ENCODE results near the gene ALMS1. TPM values are rescaled to one million over a fixed set of nuclear protein-coding genes. Genes with fewer than 3 reads are reported as not detected.
"Not testable (repeated sequence)": the region's sequence is repeated elsewhere in the genome, so short reads cannot be mapped to it uniquely, and the experiment has no call there.

Gene ALMS1
- total RNA-seq, 1 donor from 2014 or later: 21.5 TPM

DNA sequence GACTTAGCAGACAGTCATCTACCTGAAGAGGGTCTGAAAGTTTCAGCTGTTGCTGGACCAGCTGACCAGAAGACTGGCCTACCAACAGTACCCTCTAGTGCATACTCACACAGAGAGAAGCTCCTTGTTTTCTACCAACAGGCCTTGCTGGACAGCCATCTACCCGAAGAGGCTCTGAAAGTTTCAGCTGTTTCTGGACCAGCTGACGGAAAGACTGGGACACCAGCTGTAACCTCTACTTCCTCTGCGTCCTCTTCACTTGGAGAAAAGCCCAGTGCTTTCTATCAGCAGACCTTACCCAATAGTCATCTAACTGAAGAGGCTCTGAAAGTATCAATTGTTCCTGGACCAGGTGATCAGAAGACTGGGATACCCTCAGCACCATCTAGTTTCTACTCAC lies 63.2 kb downstream of the ALMS1 start:
- TF ChIP-seq, protein P1, sequence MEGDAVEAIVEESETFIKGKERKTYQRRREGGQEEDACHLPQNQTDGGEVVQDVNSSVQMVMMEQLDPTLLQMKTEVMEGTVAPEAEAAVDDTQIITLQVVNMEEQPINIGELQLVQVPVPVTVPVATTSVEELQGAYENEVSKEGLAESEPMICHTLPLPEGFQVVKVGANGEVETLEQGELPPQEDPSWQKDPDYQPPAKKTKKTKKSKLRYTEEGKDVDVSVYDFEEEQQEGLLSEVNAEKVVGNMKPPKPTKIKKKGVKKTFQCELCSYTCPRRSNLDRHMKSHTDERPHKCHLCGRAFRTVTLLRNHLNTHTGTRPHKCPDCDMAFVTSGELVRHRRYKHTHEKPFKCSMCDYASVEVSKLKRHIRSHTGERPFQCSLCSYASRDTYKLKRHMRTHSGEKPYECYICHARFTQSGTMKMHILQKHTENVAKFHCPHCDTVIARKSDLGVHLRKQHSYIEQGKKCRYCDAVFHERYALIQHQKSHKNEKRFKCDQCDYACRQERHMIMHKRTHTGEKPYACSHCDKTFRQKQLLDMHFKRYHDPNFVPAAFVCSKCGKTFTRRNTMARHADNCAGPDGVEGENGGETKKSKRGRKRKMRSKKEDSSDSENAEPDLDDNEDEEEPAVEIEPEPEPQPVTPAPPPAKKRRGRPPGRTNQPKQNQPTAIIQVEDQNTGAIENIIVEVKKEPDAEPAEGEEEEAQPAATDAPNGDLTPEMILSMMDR (IDR thresholded peaks at IDR 0.05; ENCODE audit: unreplicated experiment): no peak
- Mint-ChIP-seq H3K27ac (ENCODE audit: unreplicated experiment) (no peak overlapping the region), H3K27me3 (ENCODE audit: unreplicated experiment) (peaks cover 1% of the 10 kb centered on the region)

DNA sequence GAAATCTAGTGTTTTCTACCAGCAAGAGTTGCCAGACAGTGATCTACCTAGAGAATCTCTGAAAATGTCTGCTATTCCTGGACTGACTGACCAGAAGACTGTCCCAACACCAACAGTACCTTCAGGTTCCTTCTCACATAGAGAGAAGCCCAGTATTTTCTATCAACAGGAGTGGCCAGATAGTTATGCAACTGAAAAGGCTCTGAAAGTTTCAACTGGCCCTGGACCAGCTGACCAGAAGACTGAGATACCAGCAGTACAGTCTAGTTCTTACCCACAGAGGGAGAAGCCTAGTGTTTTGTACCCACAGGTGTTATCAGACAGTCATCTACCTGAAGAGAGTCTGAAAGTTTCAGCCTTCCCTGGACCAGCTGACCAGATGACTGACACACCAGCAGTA lies 63.8 kb downstream of the ALMS1 start:
- no peaks in the 10 kb centered on the region for H3K9me3 Mint-ChIP-seq (ENCODE audit: unreplicated experiment)
- H3K27me3 Mint-ChIP-seq (ENCODE audit: unreplicated experiment): peaks cover 1% of the 10 kb centered on the region
- DNase-seq (ENCODE audit: low spot score): no peak
- H3K36me3 Mint-ChIP-seq (ENCODE audit: low read depth, unreplicated experiment): peaks cover 10% of the 10 kb centered on the region
- TF ChIP-seq, protein P1 (IDR thresholded peaks at IDR 0.05; ENCODE audit: unreplicated experiment): no peak
- no peak overlapping the region for H3K4me3 Mint-ChIP-seq (ENCODE audit: unreplicated experiment)
- H3K27ac Mint-ChIP-seq (ENCODE audit: unreplicated experiment): no peak overlapping the region
- H3K4me1 Mint-ChIP-seq (ENCODE audit: unreplicated experiment): no peaks in the 10 kb centered on the region

More for the DNA sequence above, 63.2 kb downstream of the ALMS1 start:
- H3K4me3 Mint-ChIP-seq (ENCODE audit: unreplicated experiment): no peak overlapping the region
- peaks cover 10% of the 10 kb centered on the region for H3K36me3 Mint-ChIP-seq (ENCODE audit: low read depth, unreplicated experiment)
- H3K4me1 Mint-ChIP-seq (ENCODE audit: unreplicated experiment): no peaks in the 10 kb centered on the region
- no peak for DNase-seq (ENCODE audit: low spot score)
- no peaks in the 10 kb centered on the region for H3K9me3 Mint-ChIP-seq (ENCODE audit: unreplicated experiment)

DNA sequence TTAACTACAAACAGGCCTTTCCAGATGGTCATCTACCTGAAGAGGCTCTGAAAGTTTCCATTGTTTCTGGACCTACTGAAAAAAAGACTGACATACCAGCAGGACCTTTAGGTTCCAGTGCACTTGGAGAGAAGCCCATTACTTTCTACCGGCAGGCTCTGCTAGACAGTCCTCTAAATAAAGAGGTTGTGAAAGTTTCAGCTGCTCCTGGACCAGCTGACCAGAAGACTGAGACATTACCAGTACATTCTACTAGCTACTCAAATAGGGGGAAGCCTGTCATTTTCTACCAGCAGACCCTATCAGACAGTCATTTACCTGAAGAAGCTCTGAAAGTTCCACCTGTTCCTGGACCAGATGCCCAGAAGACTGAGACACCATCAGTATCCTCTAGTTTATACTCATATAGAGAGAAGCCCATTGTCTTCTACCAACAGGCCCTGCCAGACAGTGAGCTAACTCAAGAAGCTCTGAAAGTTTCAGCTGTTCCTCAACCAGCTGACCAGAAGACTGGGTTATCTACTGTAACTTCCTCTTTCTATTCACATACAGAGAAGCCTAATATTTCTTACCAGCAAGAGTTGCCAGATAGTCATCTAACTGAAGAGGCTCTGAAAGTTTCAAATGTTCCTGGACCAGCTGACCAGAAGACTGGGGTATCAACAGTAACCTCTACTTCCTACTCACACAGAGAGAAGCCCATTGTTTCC lies 65.8 kb downstream of the ALMS1 start:
- Mint-ChIP-seq H3K4me1 (ENCODE audit: unreplicated experiment) (no peaks in the 10 kb centered on the region), H3K4me3 (ENCODE audit: unreplicated experiment) (no peak overlapping the region), H3K27me3 (ENCODE audit: unreplicated experiment) (peaks cover 1% of the 10 kb centered on the region), H3K36me3 (ENCODE audit: low read depth, unreplicated experiment) (peaks cover 10% of the 10 kb centered on the region), H3K9me3 (ENCODE audit: unreplicated experiment) (no peaks in the 10 kb centered on the region), H3K27ac (ENCODE audit: unreplicated experiment) (no peak overlapping the region)
- TF ChIP-seq, protein P1 (IDR thresholded peaks at IDR 0.05; ENCODE audit: unreplicated experiment): no peak
- no peak for DNase-seq (ENCODE audit: low spot score)

GRCh38 chr2:73457982-73458381 lies 72.3 kb downstream of the ALMS1 start:
- DNase-seq (ENCODE audit: low spot score): no peak
- TF ChIP-seq, protein P1 (IDR thresholded peaks at IDR 0.05; ENCODE audit: unreplicated experiment): no peak
- H3K9me3 Mint-ChIP-seq (ENCODE audit: unreplicated experiment): peaks cover 6% of the 10 kb centered on the region
- no peaks in the 10 kb centered on the region for H3K4me1 Mint-ChIP-seq (ENCODE audit: unreplicated experiment)
- H3K27me3 Mint-ChIP-seq (ENCODE audit: unreplicated experiment): peaks cover 4% of the 10 kb centered on the region
- H3K4me3 Mint-ChIP-seq (ENCODE audit: unreplicated experiment): no peak overlapping the region
- H3K27ac Mint-ChIP-seq (ENCODE audit: unreplicated experiment): no peak overlapping the region
- peaks cover 28% of the 10 kb centered on the region for H3K36me3 Mint-ChIP-seq (ENCODE audit: low read depth, unreplicated experiment)

- peaks cover 30% of the 10 kb centered on the region for H3K36me3 Mint-ChIP-seq (ENCODE audit: low read depth, unreplicated experiment)
- H3K9me3 Mint-ChIP-seq (ENCODE audit: unreplicated experiment); H3K27me3 Mint-ChIP-seq (ENCODE audit: unreplicated experiment); DNase-seq (ENCODE audit: low spot score); H3K4me1 Mint-ChIP-seq (ENCODE audit: unreplicated experiment); H3K4me3 Mint-ChIP-seq (ENCODE audit: unreplicated experiment); H3K27ac Mint-ChIP-seq (ENCODE audit: unreplicated experiment): not testable (repeated sequence)
These were observed 76.8 kb downstream of the ALMS1 start for GRCh38 chr2:73462388-73462787.

Measured in endothelial cell (in vitro differentiated cells).